CD4-positive, alpha-beta T cell treated with Interferon gamma for 1 hour (primary cell): ENCODE data around the gene DEFB108B.
"Not testable (repeated sequence)": the region's sequence is repeated elsewhere in the genome, so short reads cannot be mapped to it uniquely, and the experiment has no call there.

ENCODE experiments used
- DNase-seq: peaks from one replicate; pipeline ENCODE4 v3.0.0-alpha.2; 2020

Gene DEFB108B, protein sequence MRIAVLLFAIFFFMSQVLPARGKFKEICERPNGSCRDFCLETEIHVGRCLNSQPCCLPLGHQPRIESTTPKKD

DNA sequence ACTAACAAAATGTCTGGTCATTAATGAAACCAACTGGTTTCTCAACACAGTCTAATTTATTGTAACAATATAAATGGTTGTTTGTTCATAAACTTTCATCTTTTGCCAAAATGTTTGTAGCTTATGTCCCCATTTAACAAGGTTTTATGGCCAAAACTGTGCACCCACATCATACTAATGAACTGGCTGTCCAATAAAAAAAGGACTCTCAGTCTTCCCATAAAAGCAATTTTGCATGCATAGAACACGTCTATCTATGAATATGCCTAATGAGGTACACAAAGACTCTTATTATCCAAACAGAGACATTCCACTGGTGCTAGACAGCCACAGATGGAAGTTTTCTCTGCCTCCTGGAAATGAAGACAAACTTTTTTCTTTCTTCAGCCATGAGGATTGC, at the start of gene DEFB108B:
TSS of gene DEFB108B (plus strand) at position 390 of the 400 bp plus-strand sequence. CDS start at position 390, 0 bp downstream.
- not testable (repeated sequence) for DNase-seq

DNA sequence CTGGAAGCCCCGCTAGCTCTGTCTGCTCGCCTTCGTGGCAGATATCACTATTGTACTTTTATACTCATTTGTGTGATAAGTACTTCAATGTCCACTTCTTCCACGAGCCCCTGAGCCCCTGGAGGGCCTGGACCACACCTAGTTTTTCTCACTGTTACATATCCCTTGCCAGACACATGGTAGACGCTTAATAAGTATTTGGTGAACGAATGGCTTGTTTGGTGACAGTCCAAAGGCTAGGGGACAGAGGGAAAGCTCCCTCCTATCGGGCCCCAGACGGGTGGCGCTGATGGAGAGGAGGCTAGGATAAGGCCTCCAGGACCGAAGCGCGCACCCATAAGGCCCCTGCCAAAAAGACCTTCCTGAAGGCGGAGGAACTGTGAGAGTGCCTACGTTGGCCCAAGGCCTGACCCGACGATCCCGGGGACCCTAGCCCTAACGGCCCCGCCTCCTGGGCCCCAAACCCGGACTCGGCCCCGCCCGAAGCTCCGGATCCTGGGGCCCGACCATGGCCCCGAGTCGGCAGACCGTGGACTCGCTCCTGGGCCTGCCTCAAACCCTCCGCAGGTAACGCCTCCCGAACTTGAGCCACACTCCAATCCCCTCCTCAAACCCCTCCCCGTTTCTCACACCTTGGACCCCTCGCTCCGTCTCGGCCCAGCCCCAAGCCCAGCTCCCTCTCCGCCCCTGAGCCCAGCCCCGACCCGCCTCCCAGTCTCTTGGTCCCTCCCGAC, 46.7 kb upstream of the DEFB108B start:
- DNase-seq: not testable (repeated sequence)

DNA sequence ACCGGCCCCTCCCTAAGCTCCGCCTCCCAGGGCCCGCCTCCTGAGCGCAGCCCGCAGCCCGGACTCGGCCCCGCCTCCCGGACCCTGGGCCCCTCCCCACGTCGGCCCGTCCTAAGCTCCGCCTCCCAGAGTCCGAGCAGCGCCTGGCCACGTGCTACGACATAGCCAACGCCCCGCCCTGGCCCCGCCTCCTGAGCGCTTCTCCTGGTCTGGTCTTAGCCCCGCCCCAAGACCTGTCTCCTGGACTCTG, 46.2 kb upstream of the DEFB108B start:
- DNase-seq: peak; percentile 99

DNA sequence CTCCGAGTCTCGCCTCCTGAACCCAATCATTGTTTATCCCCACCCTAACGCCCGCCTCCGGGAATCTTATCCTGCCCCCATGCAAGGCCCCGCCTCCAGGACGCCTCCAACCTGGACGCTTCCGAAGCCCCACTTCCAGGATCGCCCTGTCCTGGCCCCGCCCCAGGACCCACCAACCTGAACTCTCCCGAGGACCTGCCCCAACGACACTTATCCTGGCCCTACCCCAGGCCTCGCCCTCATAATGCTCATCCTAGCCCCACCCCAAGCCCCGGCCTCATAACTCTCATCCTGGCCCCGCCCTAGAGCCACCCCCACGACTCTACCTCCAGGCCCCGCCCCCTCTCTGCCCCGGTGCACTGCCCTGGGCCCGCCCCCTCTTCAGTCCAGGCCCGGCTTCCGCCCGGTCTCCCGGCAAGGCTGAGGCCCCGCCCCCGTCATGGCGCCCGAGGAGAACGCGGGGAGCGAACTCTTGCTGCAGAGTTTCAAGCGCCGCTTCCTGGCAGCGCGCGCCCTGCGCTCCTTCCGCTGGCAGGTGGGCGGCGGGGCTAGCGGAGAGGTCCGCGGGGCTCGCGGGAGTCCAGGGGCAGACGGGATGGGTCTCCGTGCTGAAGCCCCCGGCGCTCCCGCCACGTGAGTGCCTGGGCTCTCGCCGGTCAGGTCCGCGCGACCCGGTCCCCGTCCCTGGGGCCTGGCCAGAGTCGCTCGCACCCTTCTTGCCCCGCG, 45.7 kb upstream of the DEFB108B start:
- DNase-seq: peak; percentile 96

DNA sequence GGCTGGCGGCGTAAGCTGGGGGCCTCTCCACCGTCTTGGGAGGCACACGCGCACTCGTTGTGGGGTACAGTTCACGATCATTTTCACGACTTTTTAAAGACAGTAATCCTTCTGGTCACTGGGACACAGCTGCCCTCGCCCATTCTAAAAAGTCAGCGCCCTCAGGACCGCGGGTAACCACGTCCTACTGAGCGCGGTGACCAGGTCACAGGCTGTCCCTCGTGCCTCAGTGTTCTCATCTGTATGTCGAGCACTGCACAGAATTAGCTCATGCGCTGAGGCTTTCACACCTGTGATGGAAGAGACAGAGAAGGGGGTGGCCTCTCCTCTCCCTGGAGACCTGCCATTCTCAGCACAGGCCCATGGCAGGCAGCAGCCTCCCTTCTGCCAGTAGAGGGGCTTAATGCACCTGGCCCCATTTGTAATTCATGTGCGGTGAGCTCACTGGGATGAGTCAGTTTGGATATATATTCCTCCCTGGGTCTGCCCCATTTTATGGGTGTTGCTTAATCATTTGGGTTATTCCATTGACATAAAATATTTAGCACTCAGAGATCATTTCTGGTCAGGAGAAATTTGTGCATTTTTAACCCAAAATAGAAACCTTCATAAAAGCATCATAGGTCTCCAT, 45.1 kb upstream of the DEFB108B start:
- not testable (repeated sequence) for DNase-seq

DNA sequence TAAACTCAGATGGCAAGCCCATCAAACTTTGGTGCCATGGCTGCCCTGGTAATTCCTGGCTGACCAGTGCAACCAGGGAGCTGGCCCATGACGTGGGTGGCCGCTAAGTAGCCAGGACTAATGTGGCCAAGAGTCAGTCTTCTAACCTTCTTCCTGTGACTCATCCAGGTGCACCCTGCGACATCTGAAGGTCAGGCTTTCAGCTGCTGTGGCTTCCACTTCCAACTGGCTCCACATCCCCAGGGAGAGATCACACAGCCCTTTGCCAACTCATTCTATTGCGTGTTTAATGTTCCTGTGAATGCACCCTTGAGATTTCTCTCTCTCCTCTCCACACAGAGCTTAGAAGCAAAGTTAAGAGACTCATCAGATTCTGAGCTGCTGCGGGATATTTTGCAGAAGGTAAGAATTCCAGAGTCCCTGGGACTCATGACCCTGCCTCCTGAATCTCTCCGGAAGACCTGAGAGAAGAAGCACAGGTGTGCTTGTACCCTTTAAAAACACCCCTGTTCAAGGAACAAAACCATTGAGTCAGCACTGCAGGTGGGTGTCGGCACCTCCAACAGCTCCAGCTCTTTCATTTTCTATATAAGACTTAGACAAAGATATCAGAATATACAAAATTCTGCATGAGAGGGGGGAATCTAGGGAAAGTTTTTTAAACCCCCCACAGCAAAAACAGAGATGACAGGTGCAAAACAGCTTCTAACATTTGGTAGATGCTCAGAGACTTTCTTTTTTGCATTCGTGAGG, 43.4 kb upstream of the DEFB108B start:
- not testable (repeated sequence) for DNase-seq

DNA sequence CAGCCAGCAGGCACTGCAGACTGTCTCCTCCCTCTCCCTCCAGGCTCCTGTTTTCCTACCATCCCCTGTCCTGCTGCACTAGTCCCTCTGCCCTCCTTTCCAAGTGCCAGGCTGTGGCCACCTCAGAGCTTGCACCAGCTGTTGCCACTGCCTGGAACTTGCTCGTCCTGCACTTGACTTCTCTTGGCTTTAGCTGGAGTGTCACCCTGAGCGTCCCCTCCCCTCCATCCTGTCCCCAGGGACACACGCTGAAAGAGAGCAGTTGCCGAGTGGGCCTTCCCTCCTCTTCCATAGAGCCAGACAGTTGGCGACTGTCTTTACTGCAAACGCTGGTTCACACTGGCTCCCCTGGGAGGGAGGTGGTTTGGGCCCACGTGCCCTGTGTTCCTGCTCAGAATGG, 41.9 kb upstream of the DEFB108B start:
- not testable (repeated sequence) for DNase-seq

DNA sequence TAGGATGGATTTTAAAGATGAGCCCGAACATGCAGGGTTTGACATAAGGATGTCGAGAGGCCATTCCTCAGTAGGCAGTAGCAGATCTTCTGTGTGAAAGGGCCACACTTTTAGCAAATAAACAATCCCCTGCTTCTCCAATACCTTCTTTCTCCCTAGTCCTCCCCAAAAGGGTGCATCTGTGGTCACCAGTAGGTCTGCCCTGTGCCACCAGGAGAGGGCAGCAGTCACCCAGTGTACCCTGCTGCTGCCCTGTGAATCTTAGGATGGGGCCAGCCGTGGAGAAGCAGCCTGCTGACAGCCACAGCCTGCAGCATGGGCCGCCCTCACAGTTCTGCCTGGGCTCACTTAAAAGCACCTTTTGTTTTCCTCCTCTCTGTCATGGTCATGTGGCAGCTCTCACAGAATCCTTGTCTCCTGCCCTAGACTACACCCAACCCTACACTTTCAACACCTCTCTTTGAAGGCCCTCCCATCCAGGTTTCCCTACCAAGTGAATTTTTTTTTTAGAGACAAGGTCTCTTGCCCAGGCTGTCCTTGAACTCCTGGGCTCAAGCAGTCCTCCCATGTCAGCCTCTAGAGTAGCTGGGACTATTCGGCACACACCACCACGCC, 40.3 kb upstream of the DEFB108B start:
- peak; percentile 66 for DNase-seq

DNA sequence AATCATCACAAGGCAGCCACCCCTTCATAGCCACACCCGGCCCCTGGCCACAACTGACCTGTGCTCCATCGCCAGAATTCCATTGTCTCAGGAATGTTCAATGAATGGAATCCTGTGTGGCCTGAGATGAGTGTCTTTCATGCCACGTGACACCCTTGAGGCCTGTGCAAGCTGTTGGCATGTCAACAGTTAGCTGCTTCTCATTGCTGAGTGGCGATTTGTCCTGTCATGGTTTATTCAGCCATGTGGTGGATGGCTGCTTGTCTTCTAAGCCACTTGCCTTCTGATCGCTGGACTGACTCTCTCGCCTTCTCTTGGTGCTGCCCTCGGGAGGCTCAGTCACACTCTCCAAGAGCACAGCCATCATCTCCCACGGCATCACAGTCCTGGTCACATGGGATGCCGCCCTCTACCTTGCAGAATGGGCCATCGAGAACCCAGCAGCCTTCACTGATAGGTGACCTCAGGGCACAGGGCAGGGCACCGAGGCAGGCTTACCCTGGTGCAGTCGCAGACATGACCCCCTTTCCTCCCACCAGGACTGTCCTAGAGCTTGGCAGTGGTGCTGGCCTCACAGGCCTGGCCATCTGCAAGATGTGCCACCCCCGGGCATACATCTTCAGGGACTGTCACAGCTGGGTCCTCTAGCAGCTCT, 38.5 kb upstream of the DEFB108B start:
- not testable (repeated sequence) for DNase-seq

DNA sequence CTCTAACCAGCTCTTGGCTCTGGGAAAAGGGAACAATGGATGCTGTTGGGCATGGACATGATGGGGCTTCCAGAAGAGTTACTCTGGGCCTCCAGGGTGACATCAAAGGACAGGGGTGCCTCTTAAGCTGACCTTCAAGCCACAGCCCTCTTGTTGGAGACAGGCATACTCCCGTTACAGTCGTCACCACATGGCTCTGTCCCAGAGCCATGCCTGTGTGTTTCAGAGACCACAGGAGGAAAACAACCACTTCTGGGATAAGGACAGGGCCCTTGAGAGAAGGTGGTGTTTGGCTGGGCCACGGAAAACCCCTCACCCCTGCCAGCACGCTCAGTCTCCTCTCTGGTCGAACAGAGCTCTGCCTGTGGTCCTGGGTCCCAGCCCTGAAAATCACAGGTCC, 37.8 kb upstream of the DEFB108B start:
- not testable (repeated sequence) for DNase-seq

DNA sequence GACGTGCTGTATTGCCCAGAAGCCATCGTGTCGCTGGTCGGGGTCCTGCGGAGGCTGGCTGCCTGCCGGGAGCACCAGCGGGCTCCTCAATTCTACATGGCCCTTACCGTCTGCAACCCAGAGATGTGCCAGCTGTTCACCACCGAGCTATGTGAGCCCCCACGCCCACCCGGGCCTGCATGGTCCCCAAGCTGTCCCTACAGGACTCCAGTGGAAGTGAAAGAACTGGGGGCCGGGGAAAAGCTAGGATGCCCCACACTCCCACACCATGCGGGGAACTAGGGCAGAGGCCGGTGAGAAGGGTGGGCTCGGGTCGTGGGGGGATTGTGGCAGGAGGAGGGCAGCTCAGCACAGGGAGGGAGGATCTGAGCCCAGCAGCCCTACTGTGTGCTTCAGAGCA, 37.0 kb upstream of the DEFB108B start:
- DNase-seq: not testable (repeated sequence)

DNA sequence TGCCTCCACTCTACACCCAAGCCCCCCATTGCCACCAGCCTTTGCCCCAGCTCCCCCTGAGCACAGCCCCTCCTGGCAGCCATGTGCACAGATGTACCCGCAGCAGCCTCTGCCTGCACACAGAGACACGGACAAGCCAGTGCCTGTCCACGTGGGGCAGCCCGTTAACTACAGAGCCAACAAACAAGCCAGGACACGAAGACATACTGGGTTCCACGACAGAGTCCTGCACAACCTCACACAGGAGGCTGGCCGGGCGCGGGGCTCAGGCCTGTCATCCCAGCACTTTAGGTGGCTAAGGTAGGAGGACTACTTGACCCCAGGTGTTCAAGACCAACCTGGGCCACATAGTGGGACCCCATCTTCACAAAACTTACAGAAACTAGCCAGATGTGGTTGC, 36.2 kb upstream of the DEFB108B start:
- not testable (repeated sequence) for DNase-seq

DNA sequence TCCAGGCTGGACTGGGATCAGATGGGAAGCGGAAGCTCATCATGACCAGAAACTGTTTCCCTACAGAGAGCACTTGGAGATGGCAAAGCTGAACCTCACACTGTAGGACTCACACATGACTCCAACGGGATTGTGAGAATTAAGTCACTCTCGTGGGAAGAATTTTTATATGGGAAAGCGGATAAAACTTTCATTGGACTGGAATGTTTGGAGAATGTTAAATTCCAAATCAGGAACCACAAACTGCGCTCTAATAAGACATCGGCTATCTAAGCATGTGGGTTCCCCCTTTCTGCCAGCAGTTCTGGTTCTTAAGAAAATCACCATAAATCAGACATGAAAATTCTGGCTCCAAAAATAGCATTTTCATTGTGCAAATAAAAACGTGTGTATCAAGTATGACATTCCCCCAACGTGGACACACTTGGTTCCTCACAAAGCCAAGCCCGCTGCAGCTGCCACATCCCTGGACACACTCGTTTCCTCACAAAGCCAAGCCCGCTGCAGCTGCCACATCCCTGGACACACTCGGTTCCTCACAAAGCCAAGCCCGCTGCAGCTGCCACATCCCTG, 33.4 kb upstream of the DEFB108B start:
- not testable (repeated sequence) for DNase-seq

DNA sequence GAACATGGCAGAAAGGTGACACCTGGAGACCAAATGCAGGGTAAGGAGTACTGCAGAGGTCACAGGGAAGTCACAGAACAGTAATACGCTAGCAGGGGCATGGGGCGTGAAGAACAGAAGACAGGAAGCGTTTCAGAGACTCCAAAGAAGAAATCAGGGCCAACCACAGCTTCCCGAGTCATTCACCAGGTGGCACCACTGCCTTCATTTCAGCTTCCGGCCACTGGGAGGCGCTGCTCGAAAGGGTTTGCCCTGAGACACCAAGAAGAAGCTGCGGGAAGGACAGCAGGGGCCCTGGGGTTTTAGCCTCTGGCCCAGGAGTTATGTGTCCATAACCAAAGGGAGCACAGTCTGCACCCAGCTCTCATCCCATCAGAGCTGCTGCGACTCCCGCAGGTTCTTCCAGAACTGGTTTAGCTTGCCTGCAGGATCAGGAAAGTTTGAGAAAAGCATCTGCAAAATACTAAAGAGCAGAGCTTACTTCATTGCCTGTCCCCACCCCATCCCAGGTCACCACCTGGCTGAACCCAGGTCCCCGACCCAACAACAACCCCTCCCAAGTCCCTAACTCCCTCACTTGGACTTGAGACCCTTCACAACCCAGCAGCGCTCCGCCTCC, 32.6 kb upstream of the DEFB108B start:
- DNase-seq: peak; percentile 81

DNA sequence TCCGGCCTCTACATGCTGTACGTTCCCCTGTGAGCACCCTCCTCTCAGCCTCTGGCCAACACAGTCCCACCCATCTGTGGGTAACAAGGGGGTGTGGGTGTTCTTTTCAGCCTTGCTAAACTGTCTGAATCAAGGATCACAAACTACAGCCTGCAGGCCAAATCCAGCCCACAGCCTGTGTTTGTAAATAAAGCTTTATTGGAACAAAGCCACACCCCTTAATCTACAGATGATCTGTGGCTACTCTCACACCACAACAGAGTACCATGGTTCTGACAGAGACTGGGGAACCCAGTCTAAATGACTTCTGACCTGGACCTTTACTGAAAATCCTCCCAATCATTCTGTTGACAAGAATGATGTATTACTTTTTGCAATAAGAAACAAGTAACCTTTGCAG, 32.0 kb upstream of the DEFB108B start:
- not testable (repeated sequence) for DNase-seq

DNA sequence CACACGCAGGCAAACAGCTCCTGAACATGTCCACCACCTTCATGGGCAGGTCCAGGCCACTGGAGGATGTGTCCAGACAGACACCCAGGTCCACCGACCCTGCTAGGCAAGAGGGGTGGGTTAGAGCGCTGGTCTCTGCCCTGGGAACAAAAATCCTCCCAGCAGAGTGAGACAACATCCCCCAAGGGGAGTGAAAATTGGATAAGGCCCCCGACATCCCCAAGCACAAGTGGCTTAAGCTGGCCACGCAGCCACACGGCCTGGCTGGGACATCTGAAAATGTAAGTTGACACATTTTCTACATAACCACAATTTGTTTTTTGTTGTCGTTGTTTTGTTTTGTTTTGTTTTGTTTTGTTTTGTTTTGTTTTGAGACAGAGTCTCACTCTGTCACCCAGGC, 30.1 kb upstream of the DEFB108B start:
- DNase-seq: not testable (repeated sequence)

DNA sequence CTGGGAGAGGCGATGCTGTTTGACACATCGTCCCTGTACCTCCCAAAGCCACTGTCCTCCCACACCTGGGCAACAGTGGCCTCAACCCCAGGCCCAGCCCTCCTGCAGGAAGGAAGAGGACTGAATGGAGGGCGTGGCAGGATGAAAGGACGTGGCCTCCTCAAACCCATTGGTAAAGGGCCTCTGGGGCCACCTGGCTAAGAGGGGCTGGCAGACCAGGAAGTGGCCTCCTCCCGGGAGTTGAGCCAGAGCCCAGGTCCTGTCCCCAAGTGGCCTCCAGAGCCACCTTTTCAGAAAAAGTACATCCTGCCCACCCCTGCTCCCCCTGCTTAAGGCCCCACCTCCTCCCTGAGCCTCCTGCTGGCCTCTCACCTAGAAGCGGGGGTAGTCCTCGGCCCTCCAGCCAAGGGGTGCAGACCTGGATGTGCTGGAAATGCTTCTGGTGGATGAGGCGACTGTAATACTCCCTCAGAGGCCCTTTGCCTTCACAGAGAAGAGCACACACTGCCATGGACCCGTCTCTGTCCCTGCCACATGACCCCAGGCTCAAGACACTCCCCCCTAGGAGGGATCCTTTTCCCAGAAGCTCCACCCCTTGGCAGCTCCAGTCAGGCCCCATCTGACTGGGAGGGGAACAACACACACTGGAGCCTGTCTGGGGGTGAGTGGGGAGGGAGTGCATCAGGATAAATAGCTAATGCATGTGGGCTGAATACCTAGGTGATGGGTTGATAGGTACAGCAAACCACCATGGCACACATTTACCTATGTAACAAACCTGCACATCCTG, 28.6 kb upstream of the DEFB108B start:
- DNase-seq: not testable (repeated sequence)

DNA sequence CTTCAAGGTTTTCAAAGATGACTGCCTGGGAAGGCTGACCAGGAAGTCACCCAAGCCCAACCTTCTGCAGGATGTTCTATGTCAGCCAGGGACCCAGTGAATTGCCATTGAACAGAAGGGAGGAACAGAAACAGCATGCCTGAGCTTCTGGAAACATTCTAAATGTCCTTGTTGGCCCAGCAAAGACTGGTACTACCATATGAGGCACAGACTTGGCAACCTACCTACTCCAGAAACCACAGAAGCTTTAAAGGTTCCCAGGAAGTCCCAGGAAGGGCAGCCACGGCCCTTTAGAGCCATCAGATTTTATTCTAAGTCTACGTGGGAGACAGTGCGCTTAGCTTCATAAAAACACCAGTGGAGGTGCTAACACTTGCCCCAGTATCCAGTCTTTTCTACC, 20.5 kb upstream of the DEFB108B start:
- not testable (repeated sequence) for DNase-seq

DNA sequence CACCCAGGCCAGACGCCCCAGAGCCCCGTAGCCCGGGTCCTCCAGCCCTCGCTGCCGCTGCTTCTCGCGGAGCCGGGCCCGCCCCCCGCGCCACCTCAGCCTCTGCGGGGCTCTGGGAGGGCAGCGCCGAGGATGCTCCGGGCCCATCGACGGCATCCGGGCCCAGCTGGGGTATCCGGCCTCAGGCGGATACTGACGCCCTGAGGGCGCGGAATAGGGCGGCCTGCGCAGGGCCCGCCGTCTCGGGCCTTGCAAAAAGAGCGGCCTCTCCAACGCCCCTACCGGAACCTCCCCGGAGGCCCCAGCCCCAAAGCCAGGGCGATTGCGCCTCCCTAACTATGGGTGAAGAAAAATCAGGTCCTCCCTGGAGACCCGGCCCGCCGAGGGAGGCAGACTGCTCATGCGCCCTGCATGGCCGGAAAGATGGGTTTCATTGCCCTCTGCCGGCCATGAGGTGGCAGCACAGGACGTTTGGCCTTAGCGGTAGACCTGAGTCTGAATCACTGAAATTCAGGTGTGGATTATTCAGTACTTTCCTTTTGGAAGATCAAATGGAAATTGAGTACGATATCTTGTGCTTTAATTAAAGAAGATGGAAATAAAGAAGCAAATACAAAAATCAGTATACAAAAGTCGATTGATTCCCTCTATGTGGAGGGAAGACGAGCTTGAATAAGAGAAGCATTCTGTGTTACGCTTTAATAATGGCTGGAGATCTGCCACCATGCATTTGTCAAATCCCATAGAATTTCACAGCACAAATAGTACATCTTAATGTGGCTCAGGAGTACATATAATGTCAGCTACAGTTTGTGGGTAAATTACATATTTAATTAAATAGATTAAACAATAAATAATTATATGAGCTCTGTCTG, 19.3 kb upstream of the DEFB108B start:
- DNase-seq: peak; percentile 83
